GM20000 (cell line): ENCODE results near the gene LTBP2.

ENCODE experiments used
- DNase-seq: peaks from one replicate; pipeline ENCODE4 v3.0.0; 2012; ENCODE audit warnings: low spot score
- CTCF ChIP-seq: IDR thresholded peaks from 2 replicates; pipeline ENCODE4 v1.5.1; 2012; ENCODE audit warnings: mild to moderate bottlenecking, control low read depth; ENCODE audit errors: extremely low read depth, missing control alignments

Gene LTBP2

GRCh38 chr14:74486164-74486563, 125.9 kb downstream of the LTBP2 start:
- no peak for TF ChIP-seq CTCF
- DNase-seq: no peak

- no peak for TF ChIP-seq CTCF
- DNase-seq: no peak
These were observed 128.7 kb downstream of the LTBP2 start for GRCh38 chr14:74483321-74483720.

GRCh38 chr14:74482571-74482970, 129.5 kb downstream of the LTBP2 start:
- no peak for TF ChIP-seq CTCF
- DNase-seq: no peak

- no peak for TF ChIP-seq CTCF
- no peak for DNase-seq
These were observed 132.0 kb downstream of the LTBP2 start for GRCh38 chr14:74480046-74480445.

- no peak for DNase-seq
- no peak for TF ChIP-seq CTCF
These were observed 132.9 kb downstream of the LTBP2 start for GRCh38 chr14:74478996-74479635.

- no peak for DNase-seq
- no peak for TF ChIP-seq CTCF
These were observed 135.4 kb downstream of the LTBP2 start for GRCh38 chr14:74476607-74477006.

GRCh38 chr14:74476107-74476506, 135.9 kb downstream of the LTBP2 start:
- DNase-seq: no peak
- no peak for TF ChIP-seq CTCF
